ENCODE data around the gene ATP1A2. TPM values are rescaled to one million over a fixed set of nuclear protein-coding genes. Genes with fewer than 3 reads are reported as not detected.
"Not testable (repeated sequence)": the region's sequence is repeated elsewhere in the genome, so short reads cannot be mapped to it uniquely, and the experiment has no call there.

The ATP1A2 gene
- polyA plus RNA-seq, 3 donors = 4.5 to 5.1 (median 5.0) TPM

GRCh38 chr1:160099716-160100375 lies 15.7 kb upstream of the ATP1A2 start:
- DNase-seq = no peak

DNA sequence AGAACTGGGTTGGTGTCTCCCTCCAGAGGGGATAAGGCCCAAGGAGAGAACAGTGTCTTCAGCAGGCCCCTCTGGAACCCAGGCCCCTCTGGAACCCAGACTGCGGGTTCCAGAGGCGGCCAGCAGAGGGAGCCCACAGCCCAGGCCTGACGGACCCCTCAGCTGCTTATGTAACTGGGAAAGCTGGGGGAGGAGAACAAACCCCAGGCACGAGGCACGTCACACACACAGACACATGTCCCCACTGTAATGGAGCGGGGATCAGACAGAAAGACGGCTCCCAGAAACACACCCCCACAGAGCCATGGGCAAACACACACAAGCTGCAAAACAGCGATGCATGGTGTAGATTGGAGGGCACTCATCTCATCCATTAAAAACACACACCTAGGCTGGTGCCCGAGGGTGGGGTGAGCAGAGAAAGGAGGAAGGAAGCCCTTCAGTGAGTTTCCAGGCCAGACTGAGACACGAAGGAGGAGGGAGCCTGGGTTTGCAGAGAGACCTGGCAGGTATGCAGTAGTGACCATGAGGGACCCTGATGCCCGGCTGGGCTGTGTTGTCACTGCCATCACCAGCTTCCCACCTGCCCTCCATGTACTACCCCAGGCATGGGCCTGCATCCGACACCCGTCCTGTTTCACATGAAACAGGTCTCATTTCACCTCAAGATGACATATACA lies 14.4 kb upstream of the ATP1A2 start:
- peak; percentile 82 for DNase-seq

DNA sequence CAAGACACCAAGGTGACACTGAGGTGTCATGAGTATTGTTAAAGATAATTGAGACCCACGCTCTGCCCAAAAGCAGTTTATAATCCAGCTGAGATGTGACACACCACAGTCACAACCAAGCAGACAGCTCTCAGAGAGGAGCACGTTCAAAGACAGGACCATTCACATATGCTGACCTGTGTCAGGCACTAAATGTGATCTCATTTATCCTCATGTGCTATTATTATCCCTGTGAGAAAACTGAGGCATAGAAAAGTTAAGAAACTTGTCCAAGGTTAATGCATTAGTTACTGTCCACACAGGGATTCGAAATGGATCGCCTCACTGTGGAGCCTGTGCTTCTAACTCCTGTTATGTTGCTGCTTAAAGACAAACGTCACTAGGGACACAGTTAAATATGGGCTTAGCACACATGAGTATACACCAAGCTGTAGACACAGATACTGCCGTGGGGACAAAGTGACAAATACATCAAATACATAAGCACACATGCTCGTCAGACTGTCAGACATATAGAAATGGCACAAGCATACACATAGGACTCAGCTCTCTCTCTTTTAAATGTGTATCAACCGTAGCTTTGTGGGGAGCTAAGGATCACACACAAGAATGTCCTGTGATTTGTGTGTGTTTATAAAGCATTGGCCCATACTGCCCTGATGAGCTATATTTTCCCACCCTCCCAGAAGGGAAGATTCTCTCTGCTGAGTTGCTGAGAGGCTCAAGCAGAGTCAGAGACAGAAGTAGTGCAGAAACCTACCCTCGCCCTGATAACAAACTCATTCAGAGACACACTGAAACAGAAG lies 13.6 kb upstream of the ATP1A2 start:
- DNase-seq = peak; percentile 40

GRCh38 chr1:160103658-160104408 lies 11.7 kb upstream of the ATP1A2 start:
- DNase-seq = no peak

- no peak for DNase-seq
Measured at GRCh38 chr1:160104486-160104885, 11.1 kb upstream of the ATP1A2 start.

DNA sequence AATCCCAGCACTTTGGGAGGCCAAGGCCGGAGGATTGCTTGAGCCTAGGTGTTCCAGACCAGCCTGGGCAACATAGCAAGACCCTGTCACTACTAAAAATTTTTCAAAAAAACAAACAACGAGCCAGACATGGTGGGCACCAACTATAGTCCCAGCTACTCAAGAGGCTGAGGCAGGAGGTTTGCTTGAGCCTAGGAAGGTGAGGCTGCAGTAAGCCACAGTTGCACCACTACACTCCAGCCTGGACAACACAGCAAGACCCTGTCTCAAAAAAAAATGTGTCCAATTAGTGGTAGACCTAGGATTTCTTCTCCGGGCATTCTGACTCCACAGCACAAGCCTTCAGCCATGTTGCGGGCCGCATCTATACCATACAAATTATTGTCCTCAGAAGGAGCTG lies 10.4 kb upstream of the ATP1A2 start:
- no peak for DNase-seq

- no peak for DNase-seq
Measured at GRCh38 chr1:160107512-160107911, 8.0 kb upstream of the ATP1A2 start.

- DNase-seq = peak; percentile 23
Measured at GRCh38 chr1:160108888-160109662, 6.5 kb upstream of the ATP1A2 start.

DNA sequence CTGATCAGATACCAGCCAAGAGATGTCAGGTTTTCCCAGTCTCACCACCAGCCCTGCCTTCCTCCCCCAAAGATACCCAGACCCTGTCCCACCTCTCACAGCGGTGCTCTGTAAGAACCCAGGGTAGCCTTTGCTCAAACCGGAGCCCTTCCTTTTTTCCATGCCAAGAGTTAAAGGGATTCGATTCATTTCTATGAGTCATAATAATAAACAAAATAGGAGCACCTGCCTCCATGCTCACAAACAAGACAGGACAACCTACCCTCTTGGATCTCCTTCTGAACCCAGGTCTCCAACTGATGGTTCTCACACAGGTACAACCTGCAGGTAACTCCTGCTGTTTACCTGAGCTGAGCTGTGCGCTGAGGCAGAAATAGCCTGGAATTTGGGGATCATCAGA lies 5.9 kb upstream of the ATP1A2 start:
- no peak for DNase-seq

DNA sequence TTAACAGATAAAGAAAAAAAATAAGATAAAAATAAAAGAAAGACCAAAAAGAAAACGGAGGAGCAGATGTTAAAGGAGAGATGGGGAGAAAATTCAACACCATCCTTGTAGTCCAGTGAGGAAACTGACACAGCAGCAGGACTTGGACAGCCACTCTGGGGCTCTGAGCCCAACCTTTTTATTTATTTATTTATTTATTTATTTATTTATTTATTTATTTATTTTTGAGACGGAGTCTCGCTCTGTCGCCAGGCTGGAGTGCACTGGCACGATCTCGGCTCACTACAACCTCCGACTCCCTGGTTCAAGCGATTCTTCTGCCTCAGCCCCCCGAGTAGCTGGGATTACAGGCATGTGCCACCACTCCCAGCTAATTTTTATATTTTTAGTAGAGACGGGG lies 4.1 kb upstream of the ATP1A2 start:
- DNase-seq = not testable (repeated sequence)

GRCh38 chr1:160112357-160112756 lies 3.2 kb upstream of the ATP1A2 start:
- no peak for DNase-seq

GRCh38 chr1:160113407-160113806 lies 2.2 kb upstream of the ATP1A2 start:
- no peak for DNase-seq

DNA sequence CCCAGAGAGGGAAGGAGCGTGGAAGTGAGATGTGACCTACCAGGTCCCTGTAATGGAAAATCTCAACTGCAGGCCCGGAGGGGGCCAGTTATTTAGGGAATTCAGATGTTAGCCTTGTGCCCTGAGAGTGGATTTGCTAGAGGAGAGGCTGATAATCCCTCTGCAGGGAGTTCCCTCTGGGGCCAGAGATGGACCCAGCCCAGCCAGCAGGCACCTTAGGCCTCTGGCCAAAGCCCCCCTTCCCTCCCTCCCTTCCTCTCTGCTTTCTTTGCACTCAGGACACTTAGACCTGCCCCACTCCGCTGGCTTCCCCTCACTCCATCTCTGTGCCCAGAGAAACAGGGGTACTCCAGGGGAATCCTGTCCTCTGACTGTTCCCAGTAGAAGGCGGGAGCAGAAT lies 1.5 kb upstream of the ATP1A2 start:
- no peak for DNase-seq

- peak; percentile 35 for DNase-seq
Measured at GRCh38 chr1:160116283-160117147, 956 bp downstream of the ATP1A2 start.

GRCh38 chr1:160117300-160117699 lies 1.7 kb downstream of the ATP1A2 start:
- no peak for DNase-seq

- peak; percentile 28 for DNase-seq
Measured at GRCh38 chr1:160117709-160118183, 2.2 kb downstream of the ATP1A2 start.

DNA sequence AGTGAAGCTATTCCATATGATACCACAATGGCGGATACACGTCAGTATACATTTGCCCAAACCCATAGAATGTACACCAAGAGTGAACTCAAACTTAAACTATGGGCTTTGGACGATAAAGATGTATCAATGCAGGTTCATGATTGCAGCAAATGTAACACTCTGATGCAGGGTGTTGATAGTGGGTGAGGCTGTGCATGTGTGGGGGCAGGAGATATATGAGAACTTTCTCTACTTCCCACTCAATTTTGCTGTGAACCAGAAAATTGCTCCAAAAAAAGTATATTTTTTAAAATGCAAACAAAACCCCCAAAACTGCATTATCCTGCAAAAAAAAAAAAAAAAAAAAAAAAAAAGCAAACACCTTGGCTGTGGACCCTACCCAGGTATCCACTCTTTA lies 3.4 kb downstream of the ATP1A2 start:
- DNase-seq = no peak

DNA sequence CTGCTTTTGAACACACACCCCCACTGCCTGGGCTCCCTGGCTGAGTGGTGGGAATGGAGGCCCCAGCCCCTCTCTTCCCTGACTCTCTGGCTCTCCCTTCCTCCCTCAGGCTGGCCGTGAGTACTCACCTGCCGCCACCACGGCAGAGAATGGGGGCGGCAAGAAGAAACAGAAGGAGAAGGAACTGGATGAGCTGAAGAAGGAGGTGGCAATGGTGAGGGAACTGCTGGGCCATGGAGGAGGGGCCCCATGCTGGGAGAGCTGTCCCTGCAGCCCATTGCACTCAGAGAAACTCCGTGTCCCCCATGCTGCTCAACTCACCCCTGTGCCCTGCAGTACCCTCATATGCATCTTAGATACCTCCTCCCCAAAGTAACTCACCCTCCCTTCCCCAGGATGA lies 5.2 kb downstream of the ATP1A2 start:
- no peak for DNase-seq

DNA sequence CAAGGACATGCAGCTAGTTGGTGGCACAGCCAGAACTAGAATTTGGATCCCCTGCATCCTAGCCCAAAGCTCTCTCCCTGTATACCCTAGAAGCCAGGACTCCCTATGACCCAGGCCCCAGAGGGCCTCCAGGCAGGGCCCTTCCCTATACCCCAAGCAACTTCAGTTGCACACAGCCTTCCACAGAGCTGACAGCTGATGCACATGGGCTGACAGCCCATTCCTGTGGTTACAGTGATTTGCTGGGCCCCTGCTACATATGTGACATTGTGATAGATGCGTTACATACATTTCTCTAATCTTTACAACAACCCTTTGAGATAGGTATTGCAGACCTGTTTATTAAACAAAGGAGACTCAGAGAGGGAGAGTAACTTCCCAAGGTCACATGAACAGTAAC lies 5.8 kb downstream of the ATP1A2 start:
- no peak for DNase-seq

GRCh38 chr1:160122978-160123495 lies 7.5 kb downstream of the ATP1A2 start:
- no peak for DNase-seq
